Thoracic aorta (tissue), 2 donors: ENCODE measurements around the gene USP48. TPM values are rescaled to one million over a fixed set of nuclear protein-coding genes. Genes with fewer than 3 reads are reported as not detected.

Experiments
- ATAC-seq: fragments of 150-250 bp; one replicate; pipeline ENCODE4 v1.8.0; 2017; ENCODE audit warnings: low read depth; ENCODE audit not compliant: insufficient number of reproducible peaks, low FRiP score
- DNase-seq: peaks from one replicate; pipeline ENCODE4 v3.0.0-alpha.2; 2020; ENCODE audit warnings: low spot score
- H3K27ac ChIP-seq, 2 donors: fragments of 200-600 bp; sonication (generic); 1 replicate in 1 of 2; 2 replicates in 1 of 2; pipeline ENCODE4 v1.5.1; 2016; ENCODE audit warnings: mild to moderate bottlenecking in 2 of 2, moderate library complexity in 2 of 2
- H3K27me3 ChIP-seq: fragments of 200-600 bp; sonication (generic); replicated peaks from 2 replicates; pipeline ENCODE4 v1.6.0; 2016; ENCODE audit warnings: mild to moderate bottlenecking; ENCODE audit not compliant: insufficient read depth
- H3K36me3 ChIP-seq: fragments of 200-600 bp; sonication (generic); one replicate; pipeline ENCODE4 v1.5.1; 2016
- H3K4me1 ChIP-seq, 2 donors: fragments of 200-600 bp; sonication (generic); 1 replicate in 1 of 2; 2 replicates in 1 of 2; pipeline versions ENCODE4 v1.5.1 to v1.6.0; 2016; ENCODE audit warnings: low read depth in 2 of 2, mild to moderate bottlenecking in 1 of 2; ENCODE audit not compliant: control insufficient read depth in 1 of 2
- H3K4me3 ChIP-seq: fragments of 200-600 bp; sonication (generic); 2 replicates; pipeline ENCODE4 v1.5.1; 2016; ENCODE audit warnings: mild to moderate bottlenecking
- H3K9me3 ChIP-seq: fragments of 200-600 bp; sonication (generic); 2 replicates; pipeline ENCODE4 v1.5.1; 2016
- CTCF ChIP-seq: fragments of 200-600 bp; sonication (generic); IDR thresholded peaks from one replicate; pipeline ENCODE4 v1.5.1; 2019; ENCODE audit warnings: antibody characterized with exemption
- total RNA-seq, 2 donors: library from RNA; depleted of rRNA; stranded (reverse); fragments of >200 nt; gene quantifications; one replicate each; pipeline versions ENCODE4 v1.1.0 to v1.2.3, GENCODE V29; 2016

The USP48 gene
- total RNA-seq, 2 donors from 2014 or later, result 48.9 to 77.5 TPM

- H3K9me3 ChIP-seq, result no peaks in the 10 kb centered on the region
- peaks cover 12 to 18% of the 10 kb centered on the region in 2 donors for H3K4me1 ChIP-seq
- no peak overlapping the region for H3K27ac ChIP-seq
- DNase-seq (no peak), ATAC-seq (no peak)
- no peak for TF ChIP-seq CTCF
- no peaks in the 10 kb centered on the region for H3K36me3 ChIP-seq
- H3K4me3 ChIP-seq, result no peak overlapping the region
- no peaks in the 10 kb centered on the region for H3K27me3 ChIP-seq
Observed at GRCh38 chr1:21666576-21667320, 116.2 kb downstream of the USP48 start.

DNA sequence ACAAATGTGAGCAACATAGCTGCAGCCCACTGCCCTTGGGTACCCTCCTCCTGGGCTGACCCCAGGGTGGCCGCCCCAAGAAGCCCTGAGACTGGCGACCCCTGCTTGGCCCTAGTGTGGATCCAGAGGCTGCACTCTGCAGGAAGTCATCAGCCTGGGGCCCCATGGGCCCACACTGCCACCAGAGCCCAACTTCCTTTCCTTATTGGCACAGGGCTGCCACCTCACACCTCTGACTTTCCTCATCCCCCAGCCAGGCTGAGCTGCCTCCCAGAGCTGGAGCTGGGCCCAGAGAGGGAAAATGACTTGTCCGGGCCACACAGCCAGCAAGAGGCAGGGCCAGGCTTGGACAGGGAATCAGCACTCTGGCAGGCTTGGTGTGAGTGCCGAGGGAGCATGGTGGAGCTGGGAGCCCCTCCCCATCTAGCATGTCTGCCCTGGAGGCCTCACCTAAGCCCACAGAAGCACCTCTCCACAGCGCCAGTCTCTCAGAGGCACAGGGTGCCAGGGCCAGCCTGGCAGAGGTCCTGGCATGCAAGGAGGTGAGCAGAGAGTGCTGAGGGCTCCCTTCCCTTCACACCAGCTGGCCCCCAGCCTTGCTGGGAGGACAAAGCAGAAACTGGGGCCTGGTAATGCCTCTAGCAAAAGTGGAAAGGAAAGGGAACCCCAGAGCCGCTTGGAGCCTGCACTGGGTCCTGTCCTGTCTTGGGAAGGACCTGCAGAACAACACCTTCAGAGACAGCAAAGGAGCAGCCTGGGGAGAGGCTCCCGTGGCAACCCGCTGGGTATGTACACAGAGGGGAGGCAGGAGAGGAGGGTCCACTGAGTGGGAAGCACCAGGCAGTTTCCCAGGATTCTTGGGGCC is 117.0 kb downstream of the USP48 start:
- Histone ChIP-seq H3K4me3 (no peak overlapping the region), H3K36me3 (no peaks in the 10 kb centered on the region), H3K9me3 (no peaks in the 10 kb centered on the region), H3K27me3 (no peaks in the 10 kb centered on the region), H3K27ac (no peak overlapping the region), H3K4me1 (peaks cover 12 to 16% of the 10 kb centered on the region in 2 donors)
- ATAC-seq, result no peak
- no peak for DNase-seq
- TF ChIP-seq CTCF, result no peak

- H3K36me3 ChIP-seq, result no peaks in the 10 kb centered on the region
- TF ChIP-seq CTCF, result no peak
- no peaks in the 10 kb centered on the region for H3K27me3 ChIP-seq
- no peak overlapping the region for H3K4me3 ChIP-seq
- H3K27ac ChIP-seq, result no peak overlapping the region
- ATAC-seq (no peak), DNase-seq (no peak)
- no peaks in the 10 kb centered on the region for H3K9me3 ChIP-seq
- peaks cover 12 to 15% of the 10 kb centered on the region in 2 donors for H3K4me1 ChIP-seq
Observed at GRCh38 chr1:21664806-21665588, 118.0 kb downstream of the USP48 start.

DNA sequence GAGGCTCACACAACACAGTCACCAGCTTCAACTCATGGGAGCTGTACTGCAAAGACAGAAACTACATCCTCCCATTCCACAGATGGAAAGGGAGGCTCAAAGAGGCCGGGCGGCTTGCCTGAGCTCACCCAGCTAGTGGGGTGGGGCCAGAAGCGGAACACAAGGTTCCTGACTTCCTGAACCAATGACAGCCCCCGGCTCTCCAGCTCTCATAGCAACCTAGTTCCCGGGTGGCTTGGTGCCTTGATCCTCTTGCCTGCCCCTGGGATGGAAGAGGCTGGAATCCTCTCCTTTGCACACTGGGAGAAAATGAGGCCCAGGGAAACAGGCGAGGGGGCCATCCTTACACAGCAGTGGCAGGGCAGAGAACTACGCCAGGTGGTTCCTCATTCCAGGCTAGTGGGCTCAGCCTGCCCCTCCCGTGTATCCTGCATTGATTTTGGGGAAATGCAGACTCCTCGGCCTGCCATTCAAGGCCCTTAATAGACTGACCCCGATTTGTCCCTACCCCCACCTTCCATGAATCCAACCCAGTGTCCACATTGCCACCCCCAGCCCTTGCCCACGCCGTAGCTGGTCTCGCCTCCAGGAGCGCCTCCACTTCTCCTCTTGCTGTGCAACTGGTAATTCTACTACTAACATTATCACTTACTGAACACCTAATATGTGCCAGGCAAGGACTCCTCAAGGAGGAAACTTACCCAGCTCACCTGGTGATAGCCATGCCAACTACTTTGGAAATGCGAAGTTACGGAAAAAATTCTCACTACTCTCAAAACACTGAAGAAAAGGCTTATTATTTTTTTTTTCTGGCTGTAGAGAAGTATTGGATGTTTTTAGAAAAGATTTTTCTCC is 118.8 kb downstream of the USP48 start:
- Histone ChIP-seq H3K36me3 (no peaks in the 10 kb centered on the region), H3K4me1 (peaks cover 9 to 12% of the 10 kb centered on the region in 2 donors), H3K27ac (no peak overlapping the region), H3K27me3 (no peaks in the 10 kb centered on the region), H3K4me3 (no peak overlapping the region), H3K9me3 (no peaks in the 10 kb centered on the region)
- ATAC-seq (no peak), DNase-seq (no peak)
- no peak for TF ChIP-seq CTCF
